Measurements from ENCODE around the gene JAGN1.
"Not testable (repeated sequence)": the region's sequence is repeated elsewhere in the genome, so short reads cannot be mapped to it uniquely, and the experiment has no call there.

The JAGN1 gene

DNA sequence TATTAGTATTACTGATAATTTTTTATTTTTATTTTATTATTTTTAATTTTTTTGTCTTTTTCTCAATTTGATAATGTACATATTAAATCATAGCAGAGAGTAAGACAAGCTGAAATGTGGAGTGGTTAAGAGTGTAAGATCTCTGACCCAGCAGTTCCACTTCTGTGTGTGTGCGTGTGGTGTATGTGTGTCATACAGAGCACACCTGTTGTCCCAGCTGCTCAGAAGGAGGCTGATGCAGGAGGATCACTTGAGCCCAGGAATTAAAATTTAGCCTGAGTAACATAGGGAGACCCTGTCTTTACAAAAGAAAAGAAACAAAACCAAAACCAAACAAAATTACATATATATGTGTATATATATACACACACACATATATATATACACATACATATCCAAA lies 9.0 kb upstream of the JAGN1 start:
- peaks cover 0 to 15% of the 10 kb centered on the region in 2 donors for H3K4me1 ChIP-seq (ENCODE audit: control insufficient read depth in 2 of 2, insufficient read depth in 2 of 2, low read length in 2 of 2)
- no peak overlapping the region for H3K4me3 ChIP-seq (ENCODE audit: low read length in 2 of 2)
- H3K9ac ChIP-seq (ENCODE audit: low read depth in 1 of 2, low read length in 2 of 2) = no peak overlapping the region
- no peaks in the 10 kb centered on the region for H3K9me3 ChIP-seq (ENCODE audit: control insufficient read depth in 2 of 2, low read length in 2 of 2)
- no peaks in the 10 kb centered on the region for H3K27me3 ChIP-seq (ENCODE audit: control insufficient read depth in 2 of 2, insufficient read depth in 2 of 2, low read length in 2 of 2)
- no peak overlapping the region for H3K27ac ChIP-seq (ENCODE audit: low read depth in 2 of 2, low read length in 2 of 2)
- no peaks in the 10 kb centered on the region for H3K36me3 ChIP-seq (ENCODE audit: control insufficient read depth in 2 of 2, insufficient read depth in 2 of 2, low read length in 2 of 2)

- Histone ChIP-seq H3K9me3 (ENCODE audit: control insufficient read depth in 2 of 2, low read length in 2 of 2) (no peaks in the 10 kb centered on the region), H3K4me3 (ENCODE audit: low read length in 2 of 2) (no peak overlapping the region), H3K27ac (ENCODE audit: low read depth in 2 of 2, low read length in 2 of 2) (peak overlapping the region; percentile 35 to 82), H3K9ac (ENCODE audit: low read depth in 1 of 2, low read length in 2 of 2) (no peak overlapping the region), H3K4me1 (ENCODE audit: control insufficient read depth in 2 of 2, insufficient read depth in 2 of 2, low read length in 2 of 2) (peaks cover 0 to 10% of the 10 kb centered on the region in 2 donors), H3K27me3 (ENCODE audit: control insufficient read depth in 2 of 2, insufficient read depth in 2 of 2, low read length in 2 of 2) (no peaks in the 10 kb centered on the region), H3K36me3 (ENCODE audit: control insufficient read depth in 2 of 2, insufficient read depth in 2 of 2, low read length in 2 of 2) (no peaks in the 10 kb centered on the region)
Observed at GRCh38 chr3:9883706-9884554, 6.5 kb upstream of the JAGN1 start.

GRCh38 chr3:9884555-9885165 lies 5.8 kb upstream of the JAGN1 start:
- peak overlapping the region in 1 of 2 donors; percentile 82 for H3K27ac ChIP-seq (ENCODE audit: low read depth in 2 of 2, low read length in 2 of 2)
- H3K27me3 ChIP-seq (ENCODE audit: control insufficient read depth in 2 of 2, insufficient read depth in 2 of 2, low read length in 2 of 2) = no peaks in the 10 kb centered on the region
- H3K9me3 ChIP-seq (ENCODE audit: control insufficient read depth in 2 of 2, low read length in 2 of 2) = no peaks in the 10 kb centered on the region
- no peak overlapping the region for H3K9ac ChIP-seq (ENCODE audit: low read depth in 1 of 2, low read length in 2 of 2)
- no peaks in the 10 kb centered on the region for H3K36me3 ChIP-seq (ENCODE audit: control insufficient read depth in 2 of 2, insufficient read depth in 2 of 2, low read length in 2 of 2)
- no peak overlapping the region for H3K4me3 ChIP-seq (ENCODE audit: low read length in 2 of 2)
- peaks cover 0 to 4% of the 10 kb centered on the region in 2 donors for H3K4me1 ChIP-seq (ENCODE audit: control insufficient read depth in 2 of 2, insufficient read depth in 2 of 2, low read length in 2 of 2)

GRCh38 chr3:9886328-9886727 lies 4.1 kb upstream of the JAGN1 start:
- Histone ChIP-seq H3K4me1 (ENCODE audit: control insufficient read depth in 2 of 2, insufficient read depth in 2 of 2, low read length in 2 of 2) (peaks cover 0 to 9% of the 10 kb centered on the region in 2 donors), H3K36me3 (ENCODE audit: control insufficient read depth in 2 of 2, insufficient read depth in 2 of 2, low read length in 2 of 2) (no peaks in the 10 kb centered on the region), H3K9ac (ENCODE audit: low read depth in 1 of 2, low read length in 2 of 2) (no peak overlapping the region), H3K27ac (ENCODE audit: low read depth in 2 of 2, low read length in 2 of 2) (no peak overlapping the region), H3K9me3 (ENCODE audit: control insufficient read depth in 2 of 2, low read length in 2 of 2) (no peaks in the 10 kb centered on the region), H3K4me3 (ENCODE audit: low read length in 2 of 2) (no peak overlapping the region), H3K27me3 (ENCODE audit: control insufficient read depth in 2 of 2, insufficient read depth in 2 of 2, low read length in 2 of 2) (no peaks in the 10 kb centered on the region)

DNA sequence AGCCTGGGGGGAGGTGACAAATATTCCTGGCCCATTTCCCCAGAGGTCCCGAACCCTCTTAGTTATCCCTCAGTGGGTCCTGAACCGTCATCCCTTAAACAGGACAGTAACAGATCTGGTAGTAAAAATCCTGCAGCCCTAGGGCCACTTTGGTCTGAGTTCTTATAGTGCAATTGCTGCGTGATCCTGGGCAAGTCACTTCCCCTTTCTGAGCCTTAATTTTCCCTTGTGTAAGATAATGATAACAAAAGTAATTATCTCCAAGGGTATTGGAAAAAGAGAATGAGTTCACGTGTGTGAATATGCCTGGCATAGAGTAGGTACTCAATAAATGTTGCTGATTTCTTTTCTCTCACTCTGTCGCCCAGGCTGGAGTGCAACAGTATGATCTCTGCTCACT lies 2.9 kb upstream of the JAGN1 start:
- H3K9me3 ChIP-seq (ENCODE audit: control insufficient read depth in 2 of 2, low read length in 2 of 2) = no peaks in the 10 kb centered on the region

GRCh38 chr3:9888540-9888939 lies 1.9 kb upstream of the JAGN1 start:
- Histone ChIP-seq H3K36me3 (ENCODE audit: control insufficient read depth in 2 of 2, insufficient read depth in 2 of 2, low read length in 2 of 2) (peaks cover 8 to 13% of the 10 kb centered on the region in 2 donors), H3K4me1 (ENCODE audit: control insufficient read depth in 2 of 2, insufficient read depth in 2 of 2, low read length in 2 of 2) (peaks cover 0 to 9% of the 10 kb centered on the region in 2 donors)

More for the DNA sequence above, 2.9 kb upstream of the JAGN1 start:
- Histone ChIP-seq H3K27ac (ENCODE audit: low read depth in 2 of 2, low read length in 2 of 2) (no peak overlapping the region), H3K9ac (ENCODE audit: low read depth in 1 of 2, low read length in 2 of 2) (no peak overlapping the region), H3K4me3 (ENCODE audit: low read length in 2 of 2) (no peak overlapping the region), H3K36me3 (ENCODE audit: control insufficient read depth in 2 of 2, insufficient read depth in 2 of 2, low read length in 2 of 2) (peaks cover 0 to 2% of the 10 kb centered on the region in 2 donors), H3K4me1 (ENCODE audit: control insufficient read depth in 2 of 2, insufficient read depth in 2 of 2, low read length in 2 of 2) (peaks cover 0 to 9% of the 10 kb centered on the region in 2 donors), H3K27me3 (ENCODE audit: control insufficient read depth in 2 of 2, insufficient read depth in 2 of 2, low read length in 2 of 2) (no peaks in the 10 kb centered on the region)

DNA sequence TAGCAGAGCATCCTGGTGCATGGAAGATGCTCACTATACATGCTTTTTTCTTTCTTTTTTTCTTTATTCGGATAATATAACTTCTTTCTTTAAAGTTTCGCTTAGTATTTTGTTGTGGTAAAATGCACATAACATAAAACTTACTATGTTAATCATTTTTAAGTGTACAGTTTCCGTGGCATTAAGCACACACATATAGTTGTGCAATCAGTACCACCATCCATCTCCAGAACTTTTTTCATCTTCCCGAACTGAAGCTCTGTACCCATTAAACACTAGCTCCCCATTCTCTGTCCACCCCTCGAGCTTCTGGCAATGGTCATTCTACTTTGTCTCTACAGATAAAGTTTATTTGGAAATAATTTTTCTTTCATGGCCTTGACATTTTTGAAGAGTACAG lies 1.0 kb upstream of the JAGN1 start:
- Histone ChIP-seq H3K27me3 (ENCODE audit: control insufficient read depth in 2 of 2, insufficient read depth in 2 of 2, low read length in 2 of 2) (no peaks in the 10 kb centered on the region), H3K4me1 (ENCODE audit: control insufficient read depth in 2 of 2, insufficient read depth in 2 of 2, low read length in 2 of 2) (peaks cover 3 to 8% of the 10 kb centered on the region in 2 donors), H3K9ac (ENCODE audit: low read depth in 1 of 2, low read length in 2 of 2) (no peak overlapping the region), H3K27ac (ENCODE audit: low read depth in 2 of 2, low read length in 2 of 2) (no peak overlapping the region), H3K4me3 (ENCODE audit: low read length in 2 of 2) (no peak overlapping the region), H3K36me3 (ENCODE audit: control insufficient read depth in 2 of 2, insufficient read depth in 2 of 2, low read length in 2 of 2) (peaks cover 8 to 13% of the 10 kb centered on the region in 2 donors), H3K9me3 (ENCODE audit: control insufficient read depth in 2 of 2, low read length in 2 of 2) (no peaks in the 10 kb centered on the region)

More at GRCh38 chr3:9888540-9888939, 1.9 kb upstream of the JAGN1 start:
- no peaks in the 10 kb centered on the region for H3K9me3 ChIP-seq (ENCODE audit: control insufficient read depth in 2 of 2, low read length in 2 of 2)
- H3K9ac ChIP-seq (ENCODE audit: low read depth in 1 of 2, low read length in 2 of 2) = no peak overlapping the region
- H3K27me3 ChIP-seq (ENCODE audit: control insufficient read depth in 2 of 2, insufficient read depth in 2 of 2, low read length in 2 of 2) = no peaks in the 10 kb centered on the region
- H3K4me3 ChIP-seq (ENCODE audit: low read length in 2 of 2) = no peak overlapping the region
- H3K27ac ChIP-seq (ENCODE audit: low read depth in 2 of 2, low read length in 2 of 2) = no peak overlapping the region

- Histone ChIP-seq H3K4me3 (ENCODE audit: low read length in 2 of 2) (peak overlapping the region; percentile 93 to 98), H3K27me3 (ENCODE audit: control insufficient read depth in 2 of 2, insufficient read depth in 2 of 2, low read length in 2 of 2) (no peaks in the 10 kb centered on the region), H3K4me1 (ENCODE audit: control insufficient read depth in 2 of 2, insufficient read depth in 2 of 2, low read length in 2 of 2) (peaks cover 3 to 12% of the 10 kb centered on the region in 2 donors), H3K27ac (ENCODE audit: low read depth in 2 of 2, low read length in 2 of 2) (peak overlapping the region; percentile 93 to 94), H3K9me3 (ENCODE audit: control insufficient read depth in 2 of 2, low read length in 2 of 2) (no peaks in the 10 kb centered on the region), H3K9ac (ENCODE audit: low read depth in 1 of 2, low read length in 2 of 2) (peak overlapping the region; percentile 99 to 100), H3K36me3 (ENCODE audit: control insufficient read depth in 2 of 2, insufficient read depth in 2 of 2, low read length in 2 of 2) (peaks cover 8 to 16% of the 10 kb centered on the region in 2 donors)
Observed at GRCh38 chr3:9891072-9891622, 737 bp downstream of the JAGN1 start.

DNA sequence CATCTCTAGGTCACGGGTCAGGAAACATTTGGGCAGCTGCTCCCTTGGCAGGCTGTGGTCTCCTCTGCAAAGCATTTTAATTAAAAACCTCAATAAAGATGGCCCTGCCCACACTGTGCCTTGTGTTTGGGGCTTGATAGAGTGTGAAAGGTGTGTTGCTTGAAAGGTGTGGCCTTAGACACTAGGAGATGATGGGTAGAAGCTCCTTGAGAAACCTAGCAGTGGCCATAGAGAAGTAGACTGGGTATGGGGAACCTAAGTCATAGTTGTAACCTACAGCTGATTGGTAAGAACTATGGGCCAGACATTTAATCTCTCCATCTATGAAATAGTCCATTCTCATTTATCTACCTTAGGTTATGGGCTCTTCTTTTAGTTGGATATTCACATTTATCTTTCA lies 3.3 kb downstream of the JAGN1 start:
- peaks cover 25 to 33% of the 10 kb centered on the region in 2 donors for H3K4me1 ChIP-seq (ENCODE audit: control insufficient read depth in 2 of 2, insufficient read depth in 2 of 2, low read length in 2 of 2)
- no peaks in the 10 kb centered on the region for H3K27me3 ChIP-seq (ENCODE audit: control insufficient read depth in 2 of 2, insufficient read depth in 2 of 2, low read length in 2 of 2)
- H3K9ac ChIP-seq (ENCODE audit: low read depth in 1 of 2, low read length in 2 of 2) = no peak overlapping the region
- H3K27ac ChIP-seq (ENCODE audit: low read depth in 2 of 2, low read length in 2 of 2) = peak overlapping the region in 1 of 2 donors; percentile 68
- H3K36me3 ChIP-seq (ENCODE audit: control insufficient read depth in 2 of 2, insufficient read depth in 2 of 2, low read length in 2 of 2) = peaks cover 8 to 16% of the 10 kb centered on the region in 2 donors
- no peaks in the 10 kb centered on the region for H3K9me3 ChIP-seq (ENCODE audit: control insufficient read depth in 2 of 2, low read length in 2 of 2)
- no peak overlapping the region for H3K4me3 ChIP-seq (ENCODE audit: low read length in 2 of 2)

DNA sequence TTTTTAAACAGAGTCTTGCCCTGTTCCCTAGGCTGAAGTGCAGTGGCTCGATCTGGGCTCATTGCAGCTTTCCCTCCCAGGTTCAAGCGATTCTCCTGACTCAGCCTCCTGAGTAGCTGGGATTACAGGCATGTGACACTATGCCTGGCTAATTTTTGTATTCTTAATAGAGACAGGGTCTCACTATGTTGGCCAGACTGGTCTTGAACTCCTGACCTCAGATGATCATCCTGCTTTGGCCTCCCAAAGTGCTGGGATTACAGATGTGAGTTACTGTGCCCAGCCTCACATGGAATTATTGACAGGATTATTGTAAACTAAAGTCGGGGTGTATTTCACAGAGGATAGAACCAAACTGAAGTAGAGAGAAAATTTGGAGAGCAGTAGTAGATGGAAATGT lies 5.3 kb downstream of the JAGN1 start:
- not testable (repeated sequence) for H3K9ac ChIP-seq (ENCODE audit: low read depth in 1 of 2, low read length in 2 of 2); H3K9me3 ChIP-seq (ENCODE audit: control insufficient read depth in 2 of 2, low read length in 2 of 2); H3K27ac ChIP-seq (ENCODE audit: low read depth in 2 of 2, low read length in 2 of 2); H3K27me3 ChIP-seq (ENCODE audit: control insufficient read depth in 2 of 2, insufficient read depth in 2 of 2, low read length in 2 of 2); H3K4me3 ChIP-seq (ENCODE audit: low read length in 2 of 2)
- Histone ChIP-seq H3K36me3 (ENCODE audit: control insufficient read depth in 2 of 2, insufficient read depth in 2 of 2, low read length in 2 of 2) (peaks cover 8 to 16% of the 10 kb centered on the region in 2 donors), H3K4me1 (ENCODE audit: control insufficient read depth in 2 of 2, insufficient read depth in 2 of 2, low read length in 2 of 2) (peaks cover 34 to 45% of the 10 kb centered on the region in 2 donors)
